GM23248 (cell line): Measurements from ENCODE around the gene C1QTNF6. TPM values are rescaled to one million over a fixed set of nuclear protein-coding genes. Genes with fewer than 3 reads are reported as not detected.

Experiments used
- DNase-seq: peaks from one replicate; pipeline ENCODE4 v3.0.0-alpha.2; 2015
- H2AFZ ChIP-seq: fragments of 200-600 bp; sonication (generic); 2 replicates; pipeline ENCODE4 v1.6.1; 2016; ENCODE audit warnings: antibody characterized with exemption
- H3F3A ChIP-seq: fragments of 200-600 bp; sonication (generic); 2 replicates; pipeline ENCODE4 v1.6.1; 2016; ENCODE audit warnings: mild to moderate bottlenecking, antibody characterized with exemption, mixed run types; ENCODE audit not compliant: insufficient read depth
- H3K27ac ChIP-seq: fragments of 200-600 bp; sonication (generic); 2 replicates; pipeline ENCODE4 v1.5.1; 2016; ENCODE audit warnings: mild to moderate bottlenecking
- H3K27me3 ChIP-seq: fragments of 200-600 bp; sonication (generic); replicated peaks from 2 replicates; pipeline ENCODE4 v1.6.1; 2016; ENCODE audit warnings: mild to moderate bottlenecking; ENCODE audit not compliant: insufficient read depth
- H3K36me3 ChIP-seq: fragments of 200-600 bp; sonication (generic); 2 replicates; pipeline ENCODE4 v1.6.1; 2016; ENCODE audit warnings: low read depth, mild to moderate bottlenecking
- H3K4me1 ChIP-seq: fragments of 200-600 bp; sonication (generic); 2 replicates; pipeline ENCODE4 v1.6.1; 2016; ENCODE audit warnings: mild to moderate bottlenecking; ENCODE audit not compliant: insufficient read depth
- H3K4me2 ChIP-seq: fragments of 200-600 bp; sonication (generic); one replicate; pipeline ENCODE4 v1.6.1; 2016; ENCODE audit warnings: mild to moderate bottlenecking; ENCODE audit not compliant: unreplicated experiment
- H3K4me3 ChIP-seq: fragments of 200-600 bp; sonication (generic); 2 replicates; pipeline ENCODE4 v1.5.1; 2016; ENCODE audit warnings: mild to moderate bottlenecking
- H3K79me2 ChIP-seq: fragments of 200-600 bp; sonication (generic); 2 replicates; pipeline ENCODE4 v1.6.1; 2016; ENCODE audit warnings: mild to moderate bottlenecking; ENCODE audit not compliant: insufficient read depth
- H3K9ac ChIP-seq: fragments of 200-600 bp; sonication (generic); 2 replicates; pipeline ENCODE4 v1.6.1; 2016; ENCODE audit warnings: mild to moderate bottlenecking
- H3K9me2 ChIP-seq: fragments of 200-600 bp; sonication (generic); 2 replicates; pipeline ENCODE4 v1.6.1; 2016; ENCODE audit warnings: mixed run types, mild to moderate bottlenecking, moderate library complexity; ENCODE audit not compliant: insufficient read depth
- H3K9me3 ChIP-seq: fragments of 200-600 bp; sonication (generic); one replicate; pipeline ENCODE4 v1.6.1; 2017; ENCODE audit warnings: low read depth
- H4K20me1 ChIP-seq: fragments of 200-600 bp; sonication (generic); 2 replicates; pipeline ENCODE4 v1.6.0; 2016; ENCODE audit not compliant: insufficient read depth
- EZH2 ChIP-seq: fragments of 200-600 bp; sonication (generic); IDR thresholded peaks from 2 replicates; pipeline ENCODE4 v1.6.1; 2018; ENCODE audit warnings: antibody characterized with exemption, mild to moderate bottlenecking; ENCODE audit not compliant: insufficient read depth, poor library complexity, severe bottlenecking
- EZH2phosphoT487 ChIP-seq: fragments of 200-600 bp; sonication (generic); IDR thresholded peaks from 2 replicates; pipeline ENCODE4 v1.6.1; 2018; ENCODE audit warnings: antibody characterized with exemption, moderate library complexity, mild to moderate bottlenecking, low read depth; ENCODE audit not compliant: insufficient read depth
- WGBS, 2 experiments: methylation state at CpG; one replicate each; pipeline ENCODE4 v1.1.6; 2015 to 2017; ENCODE audit warnings: low lambda C conversion rate in 2 of 2, low coverage in 1 of 2; ENCODE audit errors: missing lambda C conversion rate in 2 of 2; 5-methylcytosine and 5-hydroxymethylcytosine counted together
- in situ Hi-C: fragments of 300-500 bp; cut with MboI; formaldehyde crosslinking; loops from 2 replicates; pipeline ENCODE4 v1.15.0; 2020
- polyA plus RNA-seq: library from polyadenylated mRNA; unstranded; fragments of >200 nt; fragmentation: Nextera tagmentation; extraction: Ambion mirVana; gene quantifications from 2 replicates; pipeline ENCODE4 v1.2.1, GENCODE V29; 2016
- total RNA-seq: library from RNA; depleted of rRNA; stranded (reverse); fragments of >200 nt; shearing (Covaris generic); gene quantifications from 2 replicates; pipeline ENCODE4 v1.2.3, GENCODE V29; 2014

C1QTNF6 gene
- total and polyA plus RNA-seq, 2 experiments from 2014 or later, result 4.0 to 8.9 TPM

DNA sequence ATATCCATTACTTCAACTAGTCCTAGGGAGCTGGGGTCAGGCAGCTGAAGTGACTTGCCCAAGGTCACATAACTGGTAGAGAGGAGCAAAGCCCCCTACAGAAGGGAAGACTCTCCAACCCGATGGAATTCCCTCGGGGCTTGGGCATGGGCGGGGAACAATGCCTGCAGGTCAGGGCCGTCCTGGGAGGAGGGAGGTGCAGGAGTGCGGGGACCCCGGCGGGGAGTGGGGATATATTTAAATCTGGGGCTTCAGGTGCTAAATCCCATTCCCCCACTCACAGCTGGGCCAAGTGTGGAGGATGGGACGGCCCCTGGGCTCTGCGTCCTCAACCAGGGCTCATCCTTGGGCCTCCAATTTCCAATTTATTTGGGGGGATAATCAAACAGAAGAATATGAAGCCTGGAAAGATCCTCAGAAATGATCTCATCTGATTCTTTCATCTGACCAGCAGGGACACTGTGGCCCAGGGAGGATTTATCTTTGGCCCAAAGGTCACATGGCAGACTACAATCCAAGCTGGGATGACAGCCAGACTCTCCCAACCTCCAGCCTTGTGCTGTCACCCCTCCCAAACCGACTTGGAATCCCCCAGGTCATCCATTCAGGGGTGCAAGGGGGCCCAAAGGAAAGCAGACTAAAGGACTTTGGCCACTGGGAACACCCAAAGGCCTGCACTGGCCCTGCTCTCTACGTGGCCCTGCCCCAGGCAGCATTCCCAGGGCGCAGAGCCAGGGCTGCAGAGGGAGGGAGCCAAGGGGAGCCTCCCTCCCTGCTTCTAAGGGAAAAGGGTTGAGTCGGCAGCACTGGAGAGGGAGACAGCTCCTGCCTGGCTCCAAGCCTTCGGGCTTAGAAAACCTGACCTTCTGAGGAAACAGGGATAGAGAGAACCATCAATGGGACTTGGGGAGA lies 8.7 kb upstream of the C1QTNF6 start:
- no peak overlapping the region for H3K4me3 ChIP-seq
- H3F3A ChIP-seq, result peaks cover 9% of the 10 kb centered on the region
- H3K9me3 ChIP-seq, result no peaks in the 10 kb centered on the region
- DNase-seq, result peak; percentile 94
- peak overlapping the region; percentile 62 for H3K27ac ChIP-seq
- no peaks in the 10 kb centered on the region for H3K79me2 ChIP-seq
- in situ Hi-C loops, result no loop called here
- H2AFZ ChIP-seq, result no peak overlapping the region
- no peaks in the 10 kb centered on the region for H3K9me2 ChIP-seq
- WGBS, 2 experiments, result 53% methylated on average over 14 of the region's 14 CpGs
- no peaks in the 10 kb centered on the region for H3K27me3 ChIP-seq
- 0 out of 2 replicates have a peak overlapping the region, but pooled peaks have one; percentile 27 for H3K9ac ChIP-seq
- no peaks in the 10 kb centered on the region; the same call in 1 of the 2 replicates for H4K20me1 ChIP-seq
- H3K4me1 ChIP-seq, result peaks cover 29% of the 10 kb centered on the region
- H3K36me3 ChIP-seq, result no peaks in the 10 kb centered on the region
- peak overlapping the region; percentile 54 for H3K4me2 ChIP-seq
- TF ChIP-seq EZH2phosphoT487, result no peak
- no peak for TF ChIP-seq EZH2

DNA sequence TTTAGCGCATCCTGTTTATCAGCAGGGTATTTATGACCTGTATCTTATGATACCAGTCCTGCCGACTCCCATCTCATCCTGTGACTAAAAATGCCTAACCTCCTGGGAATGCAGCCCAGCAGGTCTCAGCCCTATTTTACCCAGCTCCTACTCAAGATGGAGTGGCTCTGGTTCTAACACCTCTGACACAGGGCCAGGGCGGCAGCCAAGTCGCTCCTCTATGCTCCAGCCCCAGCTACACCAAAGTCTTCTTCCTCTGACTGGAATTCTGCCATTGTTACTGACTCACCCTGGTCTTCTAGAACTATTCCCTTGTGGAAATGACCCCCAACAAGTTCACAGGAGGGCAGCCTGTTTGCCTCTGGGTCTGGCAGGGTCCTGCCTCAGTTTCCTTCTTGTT lies 7.9 kb upstream of the C1QTNF6 start:
- WGBS, 2 experiments, result 79 to 88% methylated on average over 4 of the region's 4 CpGs
- Histone ChIP-seq H3K27ac (no peak overlapping the region), H3K4me2 (no peak overlapping the region), H3K79me2 (no peaks in the 10 kb centered on the region), H4K20me1 (no peaks in the 10 kb centered on the region; the same call in 1 of the 2 replicates), H3K4me1 (peaks cover 29% of the 10 kb centered on the region), H3F3A (peaks cover 9% of the 10 kb centered on the region), H3K9ac (no peak overlapping the region), H3K9me3 (no peaks in the 10 kb centered on the region), H2AFZ (no peak overlapping the region), H3K9me2 (no peaks in the 10 kb centered on the region), H3K27me3 (no peaks in the 10 kb centered on the region), H3K4me3 (no peak overlapping the region), H3K36me3 (no peaks in the 10 kb centered on the region)
- DNase-seq, result peak; percentile 28
- in situ Hi-C loops, result no loop called here
- TF ChIP-seq EZH2phosphoT487 (no peak), EZH2 (no peak)

DNA sequence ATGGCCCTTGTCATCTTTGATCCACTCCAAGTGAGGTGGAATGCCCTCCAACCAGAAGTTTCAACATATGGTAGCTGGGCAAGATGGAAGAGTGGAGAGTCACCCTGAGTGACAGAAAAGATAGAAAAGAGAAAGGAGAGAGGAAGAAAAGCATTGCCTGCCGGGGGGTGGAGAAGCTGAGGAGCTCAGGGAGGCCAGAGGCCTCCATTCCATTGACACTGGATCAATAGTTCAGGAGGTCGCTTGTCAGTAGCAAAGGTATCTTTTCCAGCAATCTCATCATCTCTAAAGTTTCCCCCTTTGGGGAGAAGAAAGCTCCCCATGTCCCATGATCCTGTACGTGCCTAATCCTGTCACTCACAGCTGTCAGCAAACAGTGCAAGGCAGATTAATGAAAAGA lies 6.7 kb upstream of the C1QTNF6 start:
- Histone ChIP-seq H3K9me2 (no peaks in the 10 kb centered on the region), H3K9me3 (no peaks in the 10 kb centered on the region), H3K27ac (no peak overlapping the region), H3K79me2 (no peaks in the 10 kb centered on the region), H3K4me2 (no peak overlapping the region), H3K9ac (no peak overlapping the region), H3K4me3 (no peak overlapping the region), H3K4me1 (peaks cover 34% of the 10 kb centered on the region), H2AFZ (no peak overlapping the region), H3K36me3 (no peaks in the 10 kb centered on the region), H3K27me3 (no peaks in the 10 kb centered on the region), H3F3A (peaks cover 16% of the 10 kb centered on the region), H4K20me1 (no peaks in the 10 kb centered on the region; the same call in 1 of the 2 replicates)
- no peak for TF ChIP-seq EZH2phosphoT487
- no peak for TF ChIP-seq EZH2
- DNase-seq, result no peak
- in situ Hi-C loops, result no loop called here
- WGBS, 2 experiments, result 92 to 93% methylated on average over 3 of the region's 3 CpGs

DNA sequence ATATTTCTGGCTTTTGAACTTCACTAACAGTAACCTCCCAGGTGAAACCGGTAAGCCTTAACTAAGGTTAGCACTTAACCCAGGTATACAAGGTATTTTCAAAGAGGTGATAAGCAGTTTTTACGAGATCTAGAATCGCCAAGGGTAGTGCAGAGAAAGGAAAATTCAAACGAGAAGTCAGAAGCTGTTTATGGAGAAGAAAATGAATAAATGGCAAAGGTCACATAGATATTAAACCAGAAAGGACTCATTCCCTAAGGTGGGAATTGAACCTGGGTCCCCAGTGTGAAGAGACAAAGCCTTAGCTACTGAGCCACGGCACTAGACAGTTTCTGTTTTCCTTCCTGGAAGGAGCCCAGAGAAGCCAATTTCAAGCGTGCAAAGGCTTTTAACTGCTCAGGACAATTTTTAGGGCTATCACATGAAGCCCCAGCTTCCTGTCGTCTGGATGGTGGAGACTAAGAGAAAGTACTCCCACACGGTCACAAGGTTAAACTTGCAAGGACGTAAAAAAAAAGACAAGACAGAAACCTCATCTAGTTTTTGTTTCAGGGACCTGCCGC lies 5.7 kb upstream of the C1QTNF6 start:
- H4K20me1 ChIP-seq, result no peaks in the 10 kb centered on the region; the same call in 1 of the 2 replicates
- H2AFZ ChIP-seq, result no peak overlapping the region
- TF ChIP-seq EZH2 (no peak), EZH2phosphoT487 (no peak)
- H3F3A ChIP-seq, result peaks cover 26% of the 10 kb centered on the region
- WGBS, 2 experiments, result 78 to 79% methylated on average over 10 of the region's 10 CpGs
- H3K4me2 ChIP-seq, result no peak overlapping the region
- no peaks in the 10 kb centered on the region for H3K27me3 ChIP-seq
- H3K9me3 ChIP-seq, result no peaks in the 10 kb centered on the region
- H3K27ac ChIP-seq, result no peak overlapping the region
- in situ Hi-C loops, result no loop called here
- no peaks in the 10 kb centered on the region for H3K79me2 ChIP-seq
- no peaks in the 10 kb centered on the region for H3K36me3 ChIP-seq
- peaks cover 42% of the 10 kb centered on the region for H3K4me1 ChIP-seq
- H3K9me2 ChIP-seq, result no peaks in the 10 kb centered on the region
- no peak for DNase-seq
- H3K9ac ChIP-seq, result no peak overlapping the region
- no peak overlapping the region for H3K4me3 ChIP-seq
